HUES48 (cell line): ENCODE data around the gene PLCD4.

Experiments used
- H3K27ac ChIP-seq: one replicate; pipeline ENCODE4 v1.7.0; 2013; ENCODE audit warnings: low read depth, low read length, inconsistent platforms
- H3K27me3 ChIP-seq: 2 replicates; pipeline ENCODE4 v1.6.1; 2013; ENCODE audit warnings: mild to moderate bottlenecking, low read length; ENCODE audit not compliant: control insufficient read depth, insufficient read depth
- H3K36me3 ChIP-seq: 2 replicates; pipeline ENCODE4 v1.6.1; 2013; ENCODE audit warnings: low read length; ENCODE audit not compliant: control insufficient read depth, insufficient read depth
- H3K4me1 ChIP-seq: 2 replicates; pipeline ENCODE4 v1.6.1; 2013; ENCODE audit warnings: mild to moderate bottlenecking, low read length; ENCODE audit not compliant: control insufficient read depth, insufficient read depth
- H3K4me3 ChIP-seq: 2 replicates; pipeline ENCODE4 v1.5.1; 2013; ENCODE audit warnings: mild to moderate bottlenecking, low read depth, low read length
- H3K9ac ChIP-seq: 2 replicates; pipeline ENCODE4 v1.6.1; 2013; ENCODE audit warnings: mild to moderate bottlenecking, low read depth, low read length, moderate library complexity
- H3K9me3 ChIP-seq: 2 replicates; pipeline ENCODE4 v1.6.1; 2013; ENCODE audit warnings: low read length; ENCODE audit not compliant: control insufficient read depth, insufficient read depth

The PLCD4 gene

GRCh38 chr2:218645126-218645525 lies 37.4 kb downstream of the PLCD4 start:
- H3K4me1 ChIP-seq: no peaks in the 10 kb centered on the region
- no peaks in the 10 kb centered on the region for H3K9me3 ChIP-seq
- H3K9ac ChIP-seq: no peak overlapping the region
- peaks cover 94% of the 10 kb centered on the region for H3K36me3 ChIP-seq
- no peak overlapping the region for H3K4me3 ChIP-seq
- H3K27ac ChIP-seq: peak overlapping the region; percentile 40
- no peaks in the 10 kb centered on the region for H3K27me3 ChIP-seq

GRCh38 chr2:218648088-218648786 lies 40.5 kb downstream of the PLCD4 start:
- H3K36me3 ChIP-seq: peaks cover 92% of the 10 kb centered on the region
- H3K27ac ChIP-seq: no peak overlapping the region
- no peaks in the 10 kb centered on the region for H3K9me3 ChIP-seq
- no peaks in the 10 kb centered on the region for H3K4me1 ChIP-seq
- no peak overlapping the region for H3K4me3 ChIP-seq
- no peaks in the 10 kb centered on the region for H3K27me3 ChIP-seq
- no peak overlapping the region for H3K9ac ChIP-seq

GRCh38 chr2:218648787-218649100 lies 41.0 kb downstream of the PLCD4 start:
- H3K4me3 ChIP-seq: no peak overlapping the region
- H3K36me3 ChIP-seq: peaks cover 92% of the 10 kb centered on the region
- no peak overlapping the region for H3K9ac ChIP-seq
- H3K9me3 ChIP-seq: no peaks in the 10 kb centered on the region
- H3K27ac ChIP-seq: no peak overlapping the region
- no peaks in the 10 kb centered on the region for H3K27me3 ChIP-seq
- H3K4me1 ChIP-seq: no peaks in the 10 kb centered on the region

GRCh38 chr2:218655751-218656150 lies 48.1 kb downstream of the PLCD4 start:
- Histone ChIP-seq H3K9ac (no peak overlapping the region), H3K4me1 (no peaks in the 10 kb centered on the region), H3K9me3 (no peaks in the 10 kb centered on the region), H3K27ac (no peak overlapping the region), H3K4me3 (no peak overlapping the region), H3K27me3 (no peaks in the 10 kb centered on the region), H3K36me3 (peaks cover 68% of the 10 kb centered on the region)

GRCh38 chr2:218658671-218659257 lies 51.1 kb downstream of the PLCD4 start:
- Histone ChIP-seq H3K4me1 (no peaks in the 10 kb centered on the region), H3K9ac (peak overlapping the region; percentile 79), H3K36me3 (peaks cover 62% of the 10 kb centered on the region), H3K9me3 (no peaks in the 10 kb centered on the region), H3K27ac (peak overlapping the region; percentile 89), H3K4me3 (peak overlapping the region; percentile 90), H3K27me3 (no peaks in the 10 kb centered on the region)

GRCh38 chr2:218659258-218659987 lies 51.7 kb downstream of the PLCD4 start, which contains the start of the genes BCS1L and ZNF142:
TSS of gene BCS1L (plus strand) at chr2:218659683. CDS start at chr2:218660988, 1,305 bp downstream.
TSS of gene ZNF142 (minus strand) at chr2:218659623. CDS start at chr2:218656429, 3,194 bp downstream.
- H3K9me3 ChIP-seq: no peaks in the 10 kb centered on the region
- peak within 1 kb of the TSS; percentile 90 for H3K4me3 ChIP-seq
- H3K4me1 ChIP-seq: no peaks in the 10 kb centered on the region
- H3K9ac ChIP-seq: peak within 1 kb of the TSS; percentile 79
- H3K36me3 ChIP-seq: peaks cover 62% of the 10 kb centered on the region
- H3K27me3 ChIP-seq: no peaks in the 10 kb centered on the region
- peak within 1 kb of the TSS; percentile 89 for H3K27ac ChIP-seq

- Histone ChIP-seq H3K4me3 (peak overlapping the region; percentile 90), H3K27ac (no peak overlapping the region), H3K27me3 (no peaks in the 10 kb centered on the region), H3K36me3 (peaks cover 62% of the 10 kb centered on the region), H3K4me1 (no peaks in the 10 kb centered on the region), H3K9me3 (no peaks in the 10 kb centered on the region), H3K9ac (peak overlapping the region; percentile 40)
Measured at GRCh38 chr2:218659988-218660358, 52.3 kb downstream of the PLCD4 start.

- Histone ChIP-seq H3K27ac (no peak overlapping the region), H3K9me3 (no peaks in the 10 kb centered on the region), H3K36me3 (peaks cover 61% of the 10 kb centered on the region), H3K4me3 (no peak overlapping the region), H3K27me3 (no peaks in the 10 kb centered on the region), H3K4me1 (no peaks in the 10 kb centered on the region), H3K9ac (no peak overlapping the region)
Measured at GRCh38 chr2:218662377-218662776, 54.7 kb downstream of the PLCD4 start.

- Histone ChIP-seq H3K36me3 (peaks cover 61% of the 10 kb centered on the region), H3K9me3 (no peaks in the 10 kb centered on the region), H3K27ac (no peak overlapping the region), H3K4me3 (no peak overlapping the region), H3K4me1 (no peaks in the 10 kb centered on the region), H3K27me3 (no peaks in the 10 kb centered on the region), H3K9ac (no peak overlapping the region)
Measured at GRCh38 chr2:218662827-218663226, 55.1 kb downstream of the PLCD4 start.

- peaks cover 69% of the 10 kb centered on the region for H3K36me3 ChIP-seq
Measured at GRCh38 chr2:218663901-218664300, 56.2 kb downstream of the PLCD4 start.

GRCh38 chr2:218664653-218665052 lies 57.0 kb downstream of the PLCD4 start:
- no peaks in the 10 kb centered on the region for H3K4me1 ChIP-seq
- H3K9ac ChIP-seq: no peak overlapping the region
- H3K9me3 ChIP-seq: no peaks in the 10 kb centered on the region
- peaks cover 73% of the 10 kb centered on the region for H3K36me3 ChIP-seq
- H3K4me3 ChIP-seq: no peak overlapping the region
- no peaks in the 10 kb centered on the region for H3K27me3 ChIP-seq
- H3K27ac ChIP-seq: no peak overlapping the region

More at GRCh38 chr2:218663901-218664300, 56.2 kb downstream of the PLCD4 start:
- H3K9me3 ChIP-seq: no peaks in the 10 kb centered on the region
- no peak overlapping the region for H3K4me3 ChIP-seq
- no peak overlapping the region for H3K9ac ChIP-seq
- no peak overlapping the region for H3K27ac ChIP-seq
- no peaks in the 10 kb centered on the region for H3K4me1 ChIP-seq
- H3K27me3 ChIP-seq: no peaks in the 10 kb centered on the region
